HK-2 (cell line): ENCODE data around the gene ZNF354C.

Experiments used
- DNase-seq: peaks from one replicate; pipeline ENCODE4 v3.0.0-alpha.2; 2018; ENCODE audit not compliant: unreplicated experiment

The ZNF354C gene

DNA sequence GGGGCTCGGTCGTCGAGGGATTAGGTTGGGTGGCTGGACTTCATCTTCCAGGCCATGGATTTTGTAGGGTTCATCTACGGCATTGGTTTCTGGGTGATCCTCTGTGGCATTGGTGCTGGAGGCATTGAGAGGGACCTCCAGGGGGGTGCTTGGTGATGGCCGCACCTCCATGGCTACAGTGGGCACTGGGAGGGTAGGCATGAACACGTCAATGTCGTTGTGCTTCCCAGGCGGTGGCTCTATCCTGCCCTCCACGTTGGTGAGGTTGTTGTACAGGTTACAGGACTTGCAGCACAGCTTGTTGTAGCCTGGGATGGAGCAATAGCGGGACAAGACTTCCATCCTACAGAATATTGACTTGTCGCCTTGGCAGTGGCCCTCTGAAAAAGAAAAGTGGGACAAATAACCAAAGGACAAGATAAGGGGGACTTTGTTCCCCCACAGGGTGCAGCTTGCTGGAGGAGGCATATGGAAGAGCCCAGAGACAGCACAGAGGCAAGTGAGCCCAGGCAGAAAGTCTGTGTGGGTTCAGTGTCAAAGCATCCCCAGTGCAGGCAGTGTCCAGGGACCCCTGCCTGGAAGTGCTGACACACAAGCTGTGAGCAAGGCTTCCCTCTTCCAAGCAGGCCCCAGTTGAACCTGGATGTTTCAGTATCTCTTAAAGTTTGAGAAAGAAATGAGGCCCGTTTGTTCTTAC, 53.9 kb downstream of the ZNF354C start:
- no peak for DNase-seq

DNA sequence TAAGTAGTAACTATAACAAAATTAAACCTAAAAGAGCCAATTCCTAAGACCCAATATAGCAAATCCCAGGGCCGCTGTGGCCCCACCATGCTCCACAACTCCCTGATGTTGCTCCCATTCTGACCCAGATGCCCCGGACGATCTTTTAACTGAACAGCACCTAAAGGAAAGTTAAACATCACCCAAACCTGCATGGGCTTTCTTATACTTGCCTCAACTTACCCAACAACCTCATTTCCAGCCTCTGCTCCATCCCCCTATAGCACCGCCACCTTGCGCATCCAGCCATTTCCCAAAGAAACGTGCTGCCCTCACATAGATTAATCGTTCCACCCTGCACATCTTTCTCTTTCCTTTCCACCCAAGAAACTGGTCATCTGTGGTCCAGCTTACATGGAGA, 54.6 kb downstream of the ZNF354C start:
- DNase-seq: no peak

DNA sequence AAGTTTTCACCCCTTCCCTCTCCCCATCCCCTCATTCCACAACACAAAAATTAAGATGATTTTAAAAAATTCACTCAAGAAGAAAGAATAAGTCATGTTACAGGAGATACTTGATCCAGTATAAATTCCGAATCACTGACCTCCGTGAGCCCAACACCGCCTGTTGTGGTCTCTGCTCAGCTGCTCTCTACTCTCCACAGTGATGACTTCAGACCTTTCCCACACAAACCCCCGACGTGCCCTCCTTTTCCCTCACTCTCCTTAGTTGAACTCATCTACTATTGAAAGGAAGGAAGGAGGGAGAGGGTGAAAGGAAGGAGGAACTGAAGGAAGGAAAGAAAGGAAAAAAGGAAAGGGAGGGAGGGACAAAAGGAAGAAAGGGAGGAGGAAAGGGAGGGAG, 55.1 kb downstream of the ZNF354C start:
- no peak for DNase-seq

DNA sequence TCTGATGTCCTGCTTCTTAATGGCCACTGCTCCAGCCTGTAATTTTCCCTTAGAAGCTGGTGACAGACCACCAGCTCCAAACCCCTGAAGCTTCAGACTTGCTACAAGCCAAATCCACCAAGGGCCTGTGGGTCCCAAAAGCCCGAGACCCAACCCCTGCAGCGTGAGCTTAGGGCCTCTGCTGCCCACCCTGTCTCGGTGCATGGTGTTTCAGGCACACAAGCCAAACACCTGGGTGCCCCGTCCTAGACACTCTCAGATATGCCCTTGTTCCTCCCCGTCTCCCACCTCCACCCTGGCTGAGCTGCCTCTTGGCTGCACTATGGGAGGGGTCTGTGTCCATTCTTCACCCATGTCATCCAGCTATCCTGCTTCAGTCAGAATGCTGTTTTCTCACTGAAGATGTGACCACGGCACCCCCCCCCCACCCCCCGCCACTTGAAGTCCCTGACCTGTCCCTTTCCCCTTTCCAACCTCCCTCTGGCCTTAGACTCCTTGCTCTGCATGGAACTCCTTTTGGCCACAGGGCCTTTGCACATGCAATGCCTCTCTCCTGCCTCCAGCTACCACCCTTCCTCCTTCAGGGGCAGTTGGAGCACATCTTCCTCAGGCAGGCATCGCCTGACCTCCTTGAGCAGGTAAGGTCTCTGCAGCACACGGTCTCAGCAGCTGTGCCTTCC, 55.8 kb downstream of the ZNF354C start:
- no peak for DNase-seq

DNA sequence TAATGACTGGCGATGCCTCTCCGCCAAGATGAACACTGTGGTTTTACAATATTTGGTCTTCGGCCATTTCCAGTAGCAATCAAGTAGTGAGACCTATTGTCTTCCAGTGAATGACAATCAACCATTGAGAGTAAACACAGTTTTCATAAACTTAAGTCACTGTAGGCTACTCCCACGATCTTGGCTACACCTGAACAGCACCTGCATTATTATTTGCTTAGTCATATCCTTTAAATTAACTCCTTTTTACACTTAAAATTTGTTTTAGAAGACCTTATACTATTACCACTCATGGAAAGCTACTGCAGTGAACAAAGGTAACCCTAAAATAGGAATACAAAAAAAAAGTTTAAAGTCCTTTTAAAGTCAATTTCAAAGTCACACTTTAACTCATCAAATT, 58.2 kb downstream of the ZNF354C start:
- no peak for DNase-seq

DNA sequence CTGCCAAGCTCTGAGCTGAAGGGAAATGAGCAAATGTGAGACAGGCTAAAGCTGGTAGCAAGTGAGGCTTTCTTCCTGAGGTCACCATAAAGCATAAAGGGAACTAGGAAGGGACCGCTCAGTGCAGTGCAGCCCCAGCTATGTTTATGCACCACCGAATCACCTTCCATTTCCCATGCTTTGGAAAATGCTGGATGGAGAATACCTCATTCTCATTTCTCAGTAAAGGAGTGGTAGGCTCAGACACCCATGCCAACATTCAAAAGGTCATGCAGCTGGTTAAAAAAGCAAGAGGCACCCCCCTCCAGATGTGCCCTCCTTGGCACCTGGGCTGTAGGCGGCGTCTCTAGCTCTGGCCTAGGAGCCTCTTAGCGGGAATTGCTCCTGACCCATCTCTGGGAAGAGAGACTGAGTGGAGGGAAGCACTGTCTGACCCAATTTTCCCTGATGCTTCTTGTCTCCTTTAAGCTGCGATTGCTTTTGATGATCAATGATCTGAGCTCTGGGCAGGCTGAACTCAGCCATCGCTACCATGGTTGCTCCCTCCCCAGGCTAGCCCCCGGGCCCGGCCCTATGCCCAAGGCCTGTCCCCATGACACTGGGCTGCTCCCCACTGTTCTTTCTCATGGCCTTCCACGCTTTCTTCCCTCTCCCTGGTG, 58.7 kb downstream of the ZNF354C start:
- DNase-seq: no peak

DNA sequence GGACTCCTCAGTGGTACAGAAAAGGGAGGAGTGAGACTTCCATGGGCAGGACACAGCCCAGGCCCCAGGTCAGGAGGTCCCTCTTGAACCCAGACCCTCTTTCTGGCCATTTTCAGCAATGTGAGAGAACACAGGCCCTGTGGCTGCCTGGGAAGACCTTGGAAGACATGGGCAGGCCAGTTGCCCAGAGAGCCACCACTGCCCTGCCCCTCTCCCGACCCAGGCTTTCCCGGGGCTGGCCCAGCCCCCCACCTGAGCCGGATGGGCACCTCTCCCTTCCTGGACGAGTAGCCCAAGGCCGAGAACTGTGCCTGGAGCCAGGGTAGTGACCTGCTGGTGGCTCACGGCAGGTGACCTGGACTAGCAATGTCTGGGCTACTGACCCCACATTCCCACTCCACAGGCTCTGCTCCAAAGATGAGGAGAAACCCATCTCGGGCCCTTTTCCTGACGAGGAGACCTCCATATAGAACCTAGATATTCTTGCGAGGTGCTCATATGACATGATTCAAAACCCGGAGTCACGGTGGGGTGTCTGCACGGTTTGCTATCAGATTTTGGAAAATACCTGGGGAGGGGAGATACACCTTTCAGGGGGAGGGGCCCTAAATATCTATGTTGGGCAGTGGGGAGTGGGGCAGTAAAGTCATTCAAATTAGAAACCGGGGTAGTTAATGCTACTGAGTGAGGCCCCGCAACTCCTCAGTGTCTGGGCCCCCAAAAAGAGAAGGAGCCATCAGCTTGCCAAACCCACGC, 59.4 kb downstream of the ZNF354C start:
- DNase-seq: no peak

DNA sequence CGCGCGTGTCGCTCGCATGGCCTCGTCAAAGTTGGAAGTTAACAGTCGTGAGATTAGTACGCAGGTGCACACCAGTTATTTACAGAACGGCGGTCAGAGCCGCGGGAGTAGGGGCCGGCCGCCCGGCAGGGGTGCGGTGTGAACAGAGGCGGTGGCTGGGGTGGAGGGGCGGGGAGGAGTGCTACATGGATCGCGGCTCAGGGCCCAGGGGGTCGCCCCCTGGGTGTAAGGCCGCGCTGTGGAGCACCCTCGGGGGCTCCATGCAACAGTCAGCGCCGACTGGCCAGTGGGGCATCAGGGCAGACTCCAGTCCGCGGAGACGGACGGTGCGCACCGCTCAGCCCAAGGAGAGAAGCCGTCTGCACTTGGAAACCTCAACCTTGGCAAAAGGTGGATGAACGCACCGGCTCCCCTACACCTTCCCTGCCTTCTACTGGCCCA, 60.3 kb downstream of the ZNF354C start:
- no peak for DNase-seq

DNA sequence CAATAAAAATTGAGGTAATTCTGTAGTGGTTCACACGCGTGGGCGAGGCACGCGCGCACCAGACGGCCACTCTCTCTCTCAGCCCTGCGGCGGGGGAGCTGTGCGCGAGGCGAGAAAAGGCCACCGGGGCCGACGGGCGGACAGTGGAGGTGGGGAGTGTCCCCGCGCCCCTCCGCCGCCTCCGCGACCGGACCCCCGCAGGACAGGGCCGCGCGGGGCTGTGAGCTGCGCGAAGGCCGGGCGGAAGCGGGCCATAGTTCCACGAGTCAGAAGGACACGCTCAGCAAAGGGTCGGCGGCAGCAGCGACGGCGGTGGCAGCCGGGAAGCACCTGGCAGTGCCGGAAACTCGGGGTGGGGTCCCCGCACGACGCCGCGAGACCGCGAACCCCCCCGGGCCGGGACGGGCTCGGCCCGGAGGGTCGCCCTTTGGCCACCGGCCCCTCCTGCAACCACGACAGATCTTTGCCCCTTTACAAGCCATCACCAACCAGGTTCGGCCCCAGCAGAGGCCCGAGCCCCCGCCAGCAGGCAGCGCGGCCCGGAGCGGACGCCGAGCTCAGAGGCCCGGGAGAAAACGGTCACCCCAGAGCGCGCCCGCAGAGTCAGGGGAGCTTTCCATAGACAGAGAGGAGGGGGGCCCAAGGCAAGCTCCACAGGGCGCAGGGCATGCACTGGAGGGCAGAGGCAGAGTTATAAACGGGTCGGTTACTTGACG, 60.9 kb downstream of the ZNF354C start:
- no peak for DNase-seq

DNA sequence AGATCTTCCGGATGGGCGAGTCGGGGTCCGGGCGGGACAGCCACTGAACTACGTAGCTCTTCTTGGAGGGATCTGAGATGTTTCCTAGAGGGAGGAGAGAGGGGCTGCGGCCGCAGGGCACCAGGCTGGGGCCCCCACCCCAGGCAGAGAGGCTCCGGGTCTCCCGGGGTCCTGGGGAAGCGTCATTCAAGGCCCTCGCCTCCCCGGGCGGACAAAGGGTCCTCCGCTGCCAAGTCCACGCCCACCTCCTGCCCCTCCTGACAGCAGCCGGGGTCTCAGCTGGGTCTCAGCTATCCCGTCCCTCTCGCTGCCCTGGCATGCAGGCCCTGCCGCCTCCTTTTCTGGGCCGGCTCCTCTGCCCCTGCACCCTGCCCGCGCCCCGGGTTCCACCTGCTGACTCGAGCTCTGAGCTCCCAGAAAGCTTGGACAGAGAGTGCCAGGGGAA, 61.5 kb downstream of the ZNF354C start:
- DNase-seq: no peak

DNA sequence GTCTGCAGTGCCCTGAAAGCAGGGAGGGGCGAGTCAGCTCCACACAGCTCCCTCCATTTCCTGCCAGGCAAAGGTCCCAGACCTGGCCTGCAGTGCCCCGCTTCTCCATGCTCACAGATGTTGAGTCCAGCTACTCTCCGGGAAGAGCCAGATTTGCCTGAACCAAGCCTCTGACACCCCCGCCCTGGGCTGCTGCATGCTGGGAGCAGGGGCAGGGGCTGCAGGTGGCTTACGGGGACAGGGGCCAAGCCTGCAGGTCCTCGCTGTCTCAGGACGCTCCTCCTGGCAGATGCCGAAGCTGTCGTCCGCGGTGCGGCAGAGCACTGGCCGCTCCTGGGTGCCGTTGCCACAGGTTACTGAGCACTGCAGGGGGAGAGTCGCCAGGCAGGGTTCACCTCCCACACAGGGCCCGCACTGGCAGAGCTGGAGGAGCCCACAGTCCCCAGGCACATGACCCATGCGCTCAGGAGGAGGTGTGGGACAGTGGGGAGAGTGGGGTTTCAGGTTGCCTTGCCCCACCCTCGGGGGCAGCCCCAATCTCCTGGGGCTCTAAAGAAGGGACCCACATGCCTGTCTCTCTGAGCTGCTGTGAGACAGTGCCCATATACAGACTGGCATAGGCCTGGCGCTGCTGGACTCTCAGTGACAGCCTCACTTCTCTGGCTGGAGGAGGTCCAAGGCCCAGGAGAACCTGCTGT, 62.4 kb downstream of the ZNF354C start:
- no peak for DNase-seq

DNA sequence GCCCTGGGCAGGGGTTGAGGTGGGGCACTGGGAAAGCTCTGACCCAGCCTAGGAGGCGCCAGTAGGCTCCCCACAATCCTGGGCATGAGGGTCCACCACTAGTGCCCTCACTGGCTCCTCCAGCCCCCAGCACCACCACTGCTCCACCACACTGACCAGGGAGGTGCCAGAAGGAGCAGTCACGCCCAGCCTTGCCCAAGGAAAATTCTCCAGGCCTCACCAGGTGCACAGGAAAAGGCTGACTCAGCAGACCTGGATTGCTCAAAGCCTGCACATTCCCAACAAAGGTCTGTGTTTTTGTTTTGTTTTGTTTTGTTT, 62.9 kb downstream of the ZNF354C start:
- no peak for DNase-seq

DNA sequence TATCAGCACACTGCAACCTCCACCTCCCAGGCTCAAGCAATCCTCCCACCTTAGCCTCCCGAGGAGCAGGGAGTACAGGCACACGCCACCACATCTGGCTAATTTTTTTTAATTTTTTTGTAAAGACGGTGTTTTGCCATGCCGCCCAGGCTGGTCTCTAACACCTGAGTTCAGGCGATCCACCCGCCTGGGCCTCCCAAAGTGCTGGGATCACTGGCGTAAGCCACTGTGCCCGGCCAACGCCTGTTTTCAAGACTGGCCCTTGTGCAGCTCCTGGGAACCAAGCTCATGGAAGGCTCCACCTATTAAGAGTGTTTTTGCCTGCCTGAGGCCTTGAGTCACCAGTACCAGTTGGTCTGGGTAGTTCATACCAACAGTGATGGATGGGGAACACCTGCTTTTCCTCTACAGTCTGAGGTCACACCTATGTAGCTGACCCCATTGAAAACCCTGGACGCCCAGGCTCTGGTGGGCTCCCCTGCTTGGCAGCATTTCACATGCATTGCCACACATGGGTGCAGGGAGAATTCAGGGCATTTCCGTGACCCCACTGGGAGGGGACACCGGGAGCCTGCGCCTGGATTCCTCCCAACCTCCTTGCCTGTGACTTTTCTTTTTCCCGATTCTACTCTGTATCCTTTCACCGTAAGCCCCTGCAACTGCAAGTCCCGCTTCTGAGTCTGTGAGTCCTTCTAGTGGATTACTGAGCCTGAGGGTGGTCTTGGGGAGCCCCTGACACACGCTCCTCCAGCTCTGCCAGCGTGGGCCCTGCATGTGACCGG, 63.5 kb downstream of the ZNF354C start:
- no peak for DNase-seq

DNA sequence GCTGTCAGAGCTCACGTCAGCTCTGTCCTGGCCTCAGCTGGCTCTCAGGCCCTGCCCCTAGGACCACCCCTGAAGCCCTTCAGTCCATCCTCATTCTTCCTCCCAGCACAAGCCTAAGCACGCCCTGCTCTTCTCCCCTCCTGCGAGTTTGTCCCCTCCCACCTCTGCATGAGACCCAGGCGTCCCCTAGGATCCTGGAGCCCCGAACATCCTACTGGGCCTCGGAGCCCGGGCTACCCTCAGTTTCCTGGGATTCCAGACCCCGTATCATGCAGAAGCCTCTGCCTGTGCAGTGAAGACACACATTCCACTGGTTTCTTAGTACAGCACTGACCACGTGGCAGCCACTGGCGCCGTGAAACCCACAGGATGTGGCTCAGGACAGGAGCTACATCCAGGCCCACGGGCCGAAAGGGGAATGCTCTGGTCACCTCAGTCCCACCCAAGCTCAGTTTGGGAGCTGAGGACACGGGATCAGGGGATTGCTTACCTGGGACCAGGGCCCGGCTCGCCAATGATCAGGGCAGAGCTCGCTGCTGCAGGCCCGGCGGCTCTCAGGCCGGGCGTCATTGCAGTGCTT, 64.2 kb downstream of the ZNF354C start:
- no peak for DNase-seq

DNA sequence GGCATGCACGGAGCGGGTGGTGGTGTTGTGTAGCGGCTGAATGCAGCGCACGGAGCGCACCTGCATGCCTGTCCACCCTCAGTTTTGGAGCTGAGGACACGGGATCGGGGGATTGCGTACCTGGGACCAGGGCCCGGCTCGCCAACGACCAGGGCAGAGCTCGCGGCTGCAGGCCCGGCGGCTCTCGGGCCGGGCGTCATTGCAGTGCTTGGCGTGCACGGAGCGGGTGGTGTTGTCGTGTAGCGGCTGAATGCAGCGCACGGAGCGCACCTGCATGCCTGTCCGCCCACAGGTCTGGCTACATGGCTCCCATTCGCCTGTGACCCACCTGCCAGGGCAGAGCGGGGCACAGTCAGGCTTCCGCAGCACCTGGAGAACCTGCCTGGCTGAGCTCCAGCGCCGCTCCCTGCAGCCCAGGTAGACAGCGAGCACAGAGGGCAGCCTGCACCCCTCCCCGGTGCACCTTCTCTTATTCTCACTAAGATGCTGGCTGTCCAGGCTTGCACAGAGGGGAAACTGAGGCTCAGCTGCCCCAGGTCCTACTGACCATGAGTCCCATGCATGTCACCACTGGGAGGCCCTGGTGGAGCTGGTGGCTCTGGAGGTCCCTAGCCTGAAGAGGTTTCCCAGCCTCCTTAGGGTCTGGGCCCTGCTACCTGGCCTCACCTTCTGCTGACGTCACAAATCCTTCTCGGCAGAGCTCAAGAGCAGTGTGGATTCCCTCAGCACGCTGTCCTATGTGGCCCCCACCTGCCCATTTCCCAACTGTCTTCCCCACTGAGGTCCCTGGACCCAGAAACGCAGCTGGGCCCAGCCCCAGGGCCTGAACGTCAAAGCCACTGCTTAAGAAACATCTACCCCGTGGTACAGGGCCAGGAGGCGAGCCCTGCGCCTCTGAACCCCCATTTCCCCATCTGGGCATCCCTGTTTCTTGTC, 64.9 kb downstream of the ZNF354C start:
- DNase-seq: no peak

DNA sequence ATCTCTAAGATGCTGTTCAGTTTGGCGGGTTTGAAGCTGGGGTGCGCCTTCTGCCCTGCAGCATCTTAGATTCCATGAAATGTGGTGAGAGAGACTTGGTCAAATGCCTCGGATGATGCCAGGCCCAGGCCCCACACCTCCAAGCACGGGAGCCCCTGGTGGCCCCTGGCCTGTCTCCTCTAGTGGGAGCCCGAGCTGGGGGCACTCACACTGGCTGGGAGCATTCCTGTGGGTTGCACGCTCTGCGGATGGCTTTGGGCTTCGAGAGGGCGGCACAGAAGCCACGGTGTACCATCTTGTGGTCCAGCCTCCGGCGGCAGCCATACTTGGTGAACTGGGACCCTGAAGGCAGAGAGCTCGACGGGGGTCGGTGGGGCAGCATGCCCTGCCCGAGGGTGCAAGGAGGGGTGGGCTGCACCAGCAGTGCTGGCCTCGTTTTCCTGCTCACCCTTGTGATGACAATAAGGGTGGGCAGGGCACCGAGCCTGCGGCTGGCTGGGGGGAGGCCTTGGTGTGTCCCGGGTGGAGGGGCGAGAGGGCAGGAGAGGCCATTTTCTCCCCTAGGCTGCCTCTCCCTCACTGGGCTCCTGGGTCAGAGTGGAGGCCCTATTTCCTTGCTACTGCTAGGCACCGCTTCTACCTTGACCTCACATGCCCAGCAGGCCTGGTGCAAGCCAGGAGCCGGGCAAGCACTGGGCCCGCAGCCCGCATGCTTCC, 65.8 kb downstream of the ZNF354C start:
- no peak for DNase-seq

DNA sequence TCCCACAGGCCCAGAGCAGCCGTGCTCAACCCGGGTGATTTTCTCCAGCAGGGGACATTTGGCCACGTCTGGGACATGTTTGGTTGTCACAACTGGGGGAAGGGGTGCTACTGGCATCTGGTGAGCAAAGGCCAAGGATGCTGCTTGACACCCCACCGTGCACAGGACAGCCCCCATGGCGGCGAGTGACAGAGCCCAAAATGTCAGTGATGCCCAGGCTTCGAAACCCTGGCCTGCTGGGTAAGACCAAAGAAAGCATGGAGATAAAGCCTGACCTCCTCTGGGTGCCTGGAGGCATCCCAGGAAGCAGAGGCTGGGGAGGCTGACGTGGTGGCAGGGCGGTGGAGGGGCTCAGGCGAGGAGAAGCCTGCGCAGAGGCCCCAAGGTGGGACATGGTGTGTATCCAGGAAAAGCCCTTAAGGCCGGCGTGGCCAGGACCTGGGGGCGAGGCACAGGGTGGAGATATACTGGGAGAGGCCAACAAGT, 66.4 kb downstream of the ZNF354C start:
- DNase-seq: no peak
